Trophoblast cell (in vitro differentiated cells and primary cell): ENCODE data around the gene EDAR.

Experiments
- DNase-seq, 2 donors: peaks; one replicate each; pipeline ENCODE4 v3.0.0-alpha.2; 2016
- H2AFZ ChIP-seq: 2 replicates; pipeline ENCODE4 v1.6.1; 2013; ENCODE audit warnings: low read length, moderate library complexity, mild to moderate bottlenecking; ENCODE audit not compliant: insufficient read depth, poor library complexity
- H2AK5ac ChIP-seq: 2 replicates; pipeline ENCODE4 v1.6.1; 2013; ENCODE audit warnings: mild to moderate bottlenecking, low read length
- H2BK120ac ChIP-seq: 2 replicates; pipeline ENCODE4 v1.6.1; 2013; ENCODE audit warnings: low read length, mild to moderate bottlenecking, moderate library complexity; ENCODE audit not compliant: insufficient read depth, poor library complexity
- H2BK12ac ChIP-seq: 2 replicates; pipeline ENCODE4 v1.6.1; 2013; ENCODE audit warnings: mild to moderate bottlenecking, low read length, moderate library complexity
- H2BK5ac ChIP-seq: 2 replicates; pipeline ENCODE4 v1.6.1; 2013; ENCODE audit warnings: low read length, low read depth, moderate library complexity, mild to moderate bottlenecking; ENCODE audit not compliant: poor library complexity
- H3K14ac ChIP-seq: 2 replicates; pipeline ENCODE4 v1.6.1; 2013; ENCODE audit warnings: mild to moderate bottlenecking, low read length
- H3K18ac ChIP-seq: 2 replicates; pipeline ENCODE4 v1.6.1; 2013; ENCODE audit warnings: mild to moderate bottlenecking, low read length
- H3K23ac ChIP-seq: 2 replicates; pipeline ENCODE4 v1.6.1; 2013; ENCODE audit warnings: low read length
- H3K27ac ChIP-seq: 2 replicates; pipeline ENCODE4 v1.5.1; 2013; ENCODE audit warnings: low read depth, mild to moderate bottlenecking, inconsistent platforms, low read length, moderate library complexity
- H3K27me3 ChIP-seq: 2 replicates; pipeline ENCODE4 v1.6.1; 2013; ENCODE audit warnings: inconsistent platforms, mild to moderate bottlenecking, low read length, moderate library complexity; ENCODE audit not compliant: insufficient read depth
- H3K36me3 ChIP-seq, 2 experiments: 1 replicate in 1 of 2; 2 replicates in 1 of 2; pipeline ENCODE4 v1.6.1; 2013; ENCODE audit warnings: low read length in 2 of 2, mild to moderate bottlenecking in 2 of 2, moderate library complexity in 1 of 2; ENCODE audit not compliant: insufficient read depth in 2 of 2, control insufficient read depth in 1 of 2
- H3K4ac ChIP-seq: 2 replicates; pipeline ENCODE4 v1.6.1; 2013; ENCODE audit warnings: low read depth, mild to moderate bottlenecking, low read length, moderate library complexity
- H3K4me1 ChIP-seq, 2 experiments: 1 replicate in 1 of 2; 2 replicates in 1 of 2; pipeline ENCODE4 v1.6.1; 2013; ENCODE audit warnings: low read length in 2 of 2, mild to moderate bottlenecking in 2 of 2, moderate library complexity in 1 of 2; ENCODE audit not compliant: insufficient read depth in 2 of 2, control insufficient read depth in 1 of 2
- H3K4me2 ChIP-seq: 2 replicates; pipeline ENCODE4 v1.6.1; 2013; ENCODE audit warnings: inconsistent platforms, mild to moderate bottlenecking, low read length, moderate library complexity
- H3K4me3 ChIP-seq: 2 replicates; pipeline ENCODE4 v1.5.1; 2013; ENCODE audit warnings: mild to moderate bottlenecking, low read depth, low read length, inconsistent platforms
- H3K79me1 ChIP-seq: one replicate; pipeline ENCODE4 v1.6.1; 2013; ENCODE audit warnings: low read length
- H3K79me2 ChIP-seq: 2 replicates; pipeline ENCODE4 v1.6.1; 2013; ENCODE audit warnings: low read length, mild to moderate bottlenecking; ENCODE audit not compliant: control insufficient read depth, insufficient read depth, poor library complexity
- H3K9ac ChIP-seq: 2 replicates; pipeline ENCODE4 v1.6.1; 2013; ENCODE audit warnings: mild to moderate bottlenecking, low read length
- H3K9me3 ChIP-seq: 2 replicates; pipeline ENCODE4 v1.6.1; 2013; ENCODE audit warnings: low read depth, mild to moderate bottlenecking, control low read depth, inconsistent platforms, low read length; ENCODE audit not compliant: insufficient read depth
- H4K12ac ChIP-seq: 2 replicates; pipeline ENCODE4 v1.6.1; 2013; ENCODE audit warnings: low read depth, mild to moderate bottlenecking, low read length, moderate library complexity
- H4K8ac ChIP-seq: 2 replicates; pipeline ENCODE4 v1.6.1; 2013; ENCODE audit warnings: low read depth, mild to moderate bottlenecking, low read length, moderate library complexity
- H4K91ac ChIP-seq: one replicate; pipeline ENCODE4 v1.6.1; 2013; ENCODE audit warnings: low read depth, mild to moderate bottlenecking, low read length, moderate library complexity
- WGBS: extraction: QIAGEN DNeasy Blood & Tissue Kit; methylation state at CpG from one replicate; pipeline ENCODE4 v1.1.7; 2013; ENCODE audit warnings: missing lambda C conversion rate; ENCODE audit not compliant: insufficient read length, insufficient coverage; ENCODE audit errors: extremely low coverage; 5-methylcytosine and 5-hydroxymethylcytosine counted together

Gene EDAR

GRCh38 chr2:108983061-108983460 is 6.0 kb downstream of the EDAR start:
- Histone ChIP-seq H2AFZ (no peak overlapping the region), H3K23ac (no peak overlapping the region), H3K18ac (no peak overlapping the region), H3K4me1 (no peaks in the 10 kb centered on the region), H4K12ac (no peak overlapping the region), H3K4me2 (no peak overlapping the region), H3K14ac (no peak overlapping the region), H3K9me3 (peaks cover 6% of the 10 kb centered on the region), H3K9ac (no peak overlapping the region), H4K91ac (no peak overlapping the region), H4K8ac (no peak overlapping the region), H2BK12ac (no peak overlapping the region), H2BK120ac (no peak overlapping the region), H2BK5ac (no peak overlapping the region), H3K79me1 (no peaks in the 10 kb centered on the region), H3K4ac (no peak overlapping the region), H3K4me3 (no peak overlapping the region), H3K79me2 (no peaks in the 10 kb centered on the region), H3K27ac (no peak overlapping the region), H3K27me3 (peaks cover under 1% of the 10 kb centered on the region), H3K36me3 (no peaks in the 10 kb centered on the region), H2AK5ac (no peak overlapping the region)
- no CpG with 5 or more reads among the region's 3 CpGs for WGBS
- DNase-seq: no peak

GRCh38 chr2:108982259-108982679 is 6.8 kb downstream of the EDAR start:
- Histone ChIP-seq H3K36me3 (no peaks in the 10 kb centered on the region), H2BK120ac (no peak overlapping the region), H3K9ac (no peak overlapping the region)

GRCh38 chr2:108981846-108982245 is 7.2 kb downstream of the EDAR start:
- H2BK5ac ChIP-seq: no peak overlapping the region
- H3K23ac ChIP-seq: no peak overlapping the region
- no CpG with 5 or more reads among the region's 7 CpGs for WGBS
- no peak overlapping the region for H3K27ac ChIP-seq
- no peak overlapping the region for H3K4me3 ChIP-seq
- H2BK12ac ChIP-seq: no peak overlapping the region
- H2AK5ac ChIP-seq: no peak overlapping the region
- no peak overlapping the region for H3K18ac ChIP-seq
- no peak overlapping the region for H4K12ac ChIP-seq
- no peaks in the 10 kb centered on the region for H3K79me1 ChIP-seq
- no peak overlapping the region for H2BK120ac ChIP-seq
- H2AFZ ChIP-seq: no peak overlapping the region
- no peaks in the 10 kb centered on the region for H3K36me3 ChIP-seq
- no peak overlapping the region for H4K8ac ChIP-seq
- no peak overlapping the region for H3K4ac ChIP-seq
- no peak overlapping the region for H3K4me2 ChIP-seq
- H3K27me3 ChIP-seq: peaks cover 2% of the 10 kb centered on the region
- H3K9ac ChIP-seq: no peak overlapping the region
- H4K91ac ChIP-seq: no peak overlapping the region
- H3K79me2 ChIP-seq: no peaks in the 10 kb centered on the region
- DNase-seq: no peak
- peaks cover 6% of the 10 kb centered on the region for H3K9me3 ChIP-seq
- H3K4me1 ChIP-seq: no peaks in the 10 kb centered on the region
- H3K14ac ChIP-seq: no peak overlapping the region

More at GRCh38 chr2:108982259-108982679, 6.8 kb downstream of the EDAR start:
- no peak overlapping the region for H3K23ac ChIP-seq
- H3K9me3 ChIP-seq: peaks cover 6% of the 10 kb centered on the region
- H2AK5ac ChIP-seq: no peak overlapping the region
- H4K12ac ChIP-seq: no peak overlapping the region
- no peaks in the 10 kb centered on the region for H3K79me2 ChIP-seq
- no peak overlapping the region for H3K4me3 ChIP-seq
- no CpG with 5 or more reads among the region's 4 CpGs for WGBS
- H2BK5ac ChIP-seq: no peak overlapping the region
- no peaks in the 10 kb centered on the region for H3K79me1 ChIP-seq
- no peak overlapping the region for H3K18ac ChIP-seq
- H4K8ac ChIP-seq: no peak overlapping the region
- no peaks in the 10 kb centered on the region for H3K4me1 ChIP-seq
- H4K91ac ChIP-seq: no peak overlapping the region
- no peak overlapping the region for H3K14ac ChIP-seq
- no peak for DNase-seq
- no peak overlapping the region for H2BK12ac ChIP-seq
- H3K27ac ChIP-seq: no peak overlapping the region
- H3K4ac ChIP-seq: no peak overlapping the region
- peaks cover 2% of the 10 kb centered on the region for H3K27me3 ChIP-seq
- H3K4me2 ChIP-seq: no peak overlapping the region
- H2AFZ ChIP-seq: no peak overlapping the region

GRCh38 chr2:108980076-108980475 is 8.9 kb downstream of the EDAR start:
- Histone ChIP-seq H2BK5ac (no peak overlapping the region), H2BK120ac (no peak overlapping the region), H2AK5ac (no peak overlapping the region), H3K14ac (no peak overlapping the region), H3K4ac (no peak overlapping the region), H3K4me1 (no peaks in the 10 kb centered on the region), H3K9me3 (peaks cover 3% of the 10 kb centered on the region), H3K79me1 (no peaks in the 10 kb centered on the region), H3K4me2 (no peak overlapping the region), H3K23ac (no peak overlapping the region), H2BK12ac (no peak overlapping the region), H3K18ac (no peak overlapping the region), H3K36me3 (no peaks in the 10 kb centered on the region), H3K27ac (no peak overlapping the region), H3K9ac (no peak overlapping the region), H4K12ac (no peak overlapping the region), H4K91ac (no peak overlapping the region), H3K4me3 (no peak overlapping the region), H2AFZ (no peak overlapping the region), H4K8ac (no peak overlapping the region), H3K79me2 (no peaks in the 10 kb centered on the region), H3K27me3 (peaks cover 2% of the 10 kb centered on the region)
- WGBS: no CpG with 5 or more reads among the region's 6 CpGs
- no peak for DNase-seq
